T47D (cell line): ENCODE results near the gene TPSB2.

Source experiments
- DNase-seq, 2 experiments: peaks; one replicate each; pipeline versions ENCODE4 v3.0.0 to v3.0.0-alpha.2; 2011 to 2012; ENCODE audit warnings: low read depth in 1 of 2, low spot score in 1 of 2
- JUND ChIP-seq: IDR thresholded peaks from 2 replicates; pipeline ENCODE4 v1.6.1; 2012; ENCODE audit warnings: low read depth
- in situ Hi-C: cut with HindIII; loops from 2 replicates; pipeline ENCODE4 v1.10.0; 2016; ENCODE audit warnings: low sequenced_read_pairs, low pct_unique_long_range_greater_than_20kb

TPSB2 gene

DNA sequence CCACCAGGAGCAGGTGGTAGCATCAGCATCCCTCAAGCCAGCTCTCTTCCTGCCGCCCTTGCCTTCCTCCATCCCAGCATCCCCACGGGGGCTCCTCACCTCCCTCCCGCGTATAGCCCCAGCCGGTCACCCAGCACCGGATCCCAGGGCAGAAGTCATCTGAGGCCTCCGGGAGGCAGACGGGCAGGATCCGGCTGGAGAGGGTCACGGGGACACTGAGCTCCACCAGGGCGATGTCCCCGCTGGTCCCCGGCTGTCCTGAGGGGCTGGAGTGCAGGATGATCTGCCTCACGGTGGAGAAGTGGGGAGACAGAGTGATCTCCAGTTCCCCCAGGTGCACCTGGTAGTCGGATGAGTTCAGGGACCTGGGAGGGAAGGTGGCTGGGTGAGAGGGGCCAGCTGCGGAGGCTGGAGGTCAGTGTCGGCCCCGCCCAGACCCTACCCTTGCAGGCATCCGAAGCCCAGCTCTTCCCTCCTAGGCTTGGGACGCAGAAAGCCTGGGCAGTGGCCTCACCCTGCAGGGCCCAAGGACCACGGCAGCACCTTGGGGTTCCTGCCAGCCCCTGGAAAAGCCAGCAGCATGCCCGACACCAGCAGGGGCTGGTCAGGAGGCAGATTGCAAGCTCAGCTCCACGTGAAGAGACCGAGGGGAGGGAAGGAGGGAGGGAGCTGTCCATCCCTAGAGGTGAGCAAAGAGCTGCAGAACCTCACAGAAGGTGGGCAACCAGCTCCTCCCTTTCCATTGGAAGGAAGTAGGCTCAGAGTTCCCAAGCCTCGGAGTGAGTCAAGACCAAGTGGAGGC, 7.2 kb downstream of the TPSB2 start:
- no peak for DNase-seq
- no peak for TF ChIP-seq JUND
- in situ Hi-C loops, result no loop called here

DNA sequence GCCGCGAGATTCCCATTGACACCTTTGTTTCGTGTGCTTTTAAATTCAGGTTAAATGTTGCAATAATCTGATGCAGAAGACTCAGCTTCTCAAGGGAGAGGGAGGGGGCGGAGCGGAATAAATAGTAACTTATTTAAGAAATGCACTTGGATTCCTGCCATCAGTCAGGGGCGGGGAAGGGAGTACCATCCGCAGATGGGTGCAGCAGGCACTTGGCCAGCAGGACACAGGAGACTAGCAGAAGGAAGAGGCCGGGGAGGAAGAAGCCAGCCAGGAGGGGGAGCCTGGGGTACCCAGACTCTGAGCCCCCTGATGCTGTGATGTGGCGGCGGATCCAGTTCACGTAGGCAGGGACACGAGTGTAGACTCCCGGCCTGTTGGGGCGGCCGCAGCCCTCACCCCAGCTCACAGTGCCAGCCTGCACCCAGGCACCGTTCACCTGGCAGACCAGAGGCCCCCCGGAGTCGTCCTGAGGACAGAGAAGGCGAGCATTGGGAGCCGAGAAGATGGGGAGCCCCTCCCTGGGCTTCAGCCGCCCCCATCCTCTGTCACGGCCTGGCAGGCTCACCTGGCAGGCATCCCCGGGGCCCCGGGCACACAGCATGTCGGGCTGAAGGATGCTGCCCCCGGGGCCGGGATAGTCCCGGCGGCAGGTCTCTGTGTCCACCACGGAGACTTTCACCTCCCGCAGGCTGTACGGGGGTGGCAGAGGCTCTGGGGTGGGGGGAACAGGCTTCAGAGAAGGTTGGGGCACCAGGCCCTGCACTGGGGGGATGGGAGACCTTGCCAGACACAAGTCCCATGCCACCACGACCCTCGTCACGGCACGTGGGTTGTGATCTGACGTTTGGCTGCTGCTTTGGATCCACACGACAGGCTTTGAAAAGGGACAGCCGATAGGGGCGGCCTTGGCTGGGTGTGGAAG, 8.1 kb downstream of the TPSB2 start:
- in situ Hi-C loops, result no loop called here

DNA sequence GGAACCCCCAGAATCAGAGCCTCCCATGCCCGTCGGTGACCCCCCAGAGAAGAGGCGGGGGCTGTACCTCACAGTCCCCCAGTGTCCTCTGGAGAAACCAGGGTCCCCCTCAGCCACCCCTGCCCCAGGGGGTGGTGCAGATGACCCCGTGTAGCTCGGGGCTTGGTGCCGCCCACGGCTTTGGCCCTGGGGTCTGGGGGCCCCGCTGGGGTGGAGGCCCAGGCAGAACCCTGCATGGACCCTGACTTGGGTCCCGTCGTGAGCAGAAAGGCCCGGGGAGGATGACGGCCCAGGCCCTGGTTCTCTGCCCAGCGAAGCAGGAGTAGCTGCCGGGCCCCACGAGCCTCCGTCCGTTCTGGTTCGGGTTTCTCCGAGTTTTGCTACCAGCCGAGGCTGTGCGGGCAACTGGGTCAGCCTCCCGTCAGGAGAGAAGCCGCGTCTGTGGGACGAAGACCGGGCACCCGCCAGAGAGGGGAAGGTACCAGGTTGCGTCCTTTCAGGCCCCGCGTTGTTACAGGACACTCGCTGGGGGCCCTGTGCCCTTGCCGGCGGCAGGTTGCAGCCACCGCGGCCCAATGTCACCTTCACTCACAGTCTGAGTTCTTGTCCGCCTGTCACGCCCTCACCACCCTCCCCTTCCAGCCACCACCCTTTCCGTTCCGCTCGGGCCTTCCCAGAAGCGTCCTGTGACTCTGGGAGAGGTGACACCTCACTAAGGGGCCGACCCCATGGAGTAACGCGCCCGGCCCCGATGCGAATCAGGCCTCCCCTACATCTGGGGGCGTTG, 8.9 kb downstream of the TPSB2 start:
- DNase-seq, result no peak
- no peak for TF ChIP-seq JUND
- in situ Hi-C loops, result no loop called here

More for the DNA sequence above, 8.1 kb downstream of the TPSB2 start:
- no peak for DNase-seq
- TF ChIP-seq JUND, result no peak

DNA sequence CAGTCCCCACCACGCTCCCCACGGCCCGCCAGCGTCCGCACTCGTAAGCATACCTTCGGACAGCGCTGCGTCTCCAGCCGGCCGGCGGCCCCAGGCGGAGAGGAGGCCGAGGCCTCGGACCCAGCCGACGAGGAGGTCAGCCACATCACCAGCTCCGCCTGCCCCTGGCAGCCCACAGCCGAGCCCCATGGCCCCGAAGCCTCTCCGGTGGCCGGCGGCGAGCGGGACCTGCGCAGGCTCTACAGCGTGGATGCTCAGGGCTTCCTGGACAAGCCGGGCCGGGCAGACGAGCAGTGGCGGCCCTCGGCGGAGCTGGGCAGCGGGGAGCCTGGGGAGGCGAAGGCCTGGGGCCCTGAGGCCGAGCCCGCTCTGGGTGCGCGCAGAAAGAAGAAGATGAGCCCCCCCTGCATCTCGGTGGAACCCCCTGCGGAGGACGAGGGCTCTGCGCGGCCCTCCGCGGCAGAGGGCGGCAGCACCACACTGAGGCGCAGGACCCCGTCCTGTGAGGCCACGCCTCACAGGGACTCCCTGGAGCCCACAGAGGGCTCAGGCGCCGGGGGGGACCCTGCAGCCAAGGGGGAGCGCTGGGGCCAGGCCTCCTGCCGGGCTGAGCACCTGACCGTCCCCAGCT, 9.8 kb downstream of the TPSB2 start:
- no peak for TF ChIP-seq JUND
- in situ Hi-C loops, result no loop called here
- DNase-seq, result no peak

GRCh38 chr16:1218930-1219611, 10.9 kb downstream of the TPSB2 start:
- in situ Hi-C loops, result no loop called here
- no peak for TF ChIP-seq JUND
- DNase-seq, result no peak

GRCh38 chr16:1218061-1218929, 11.7 kb downstream of the TPSB2 start:
- no peak for DNase-seq
- in situ Hi-C loops, result no loop called here
- TF ChIP-seq JUND, result no peak

DNA sequence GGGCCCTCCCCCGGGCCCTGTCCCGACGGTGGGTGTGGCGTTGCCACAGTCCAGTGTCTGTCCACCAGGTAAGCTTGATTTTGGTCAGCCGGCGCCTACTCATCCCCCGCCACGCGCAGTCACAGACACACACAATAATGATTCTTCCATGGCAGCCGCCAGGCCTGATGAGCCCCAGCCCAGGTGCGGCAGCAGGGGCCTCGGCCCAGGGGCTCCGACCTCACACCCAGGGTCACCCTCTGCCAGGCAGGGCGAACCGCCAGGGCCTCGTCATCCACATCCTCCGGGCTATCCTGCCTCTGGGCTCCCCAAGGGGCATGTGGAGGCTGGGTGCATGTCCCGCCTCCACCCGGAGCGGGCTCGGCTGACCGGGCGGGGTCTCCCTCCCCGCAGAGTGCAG, 12.5 kb downstream of the TPSB2 start:
- no peak for DNase-seq
- in situ Hi-C loops, result no loop called here
- TF ChIP-seq JUND, result no peak

GRCh38 chr16:1216681-1217400, 13.1 kb downstream of the TPSB2 start:
- DNase-seq, result no peak
- TF ChIP-seq JUND, result no peak
- in situ Hi-C loops, result no loop called here

DNA sequence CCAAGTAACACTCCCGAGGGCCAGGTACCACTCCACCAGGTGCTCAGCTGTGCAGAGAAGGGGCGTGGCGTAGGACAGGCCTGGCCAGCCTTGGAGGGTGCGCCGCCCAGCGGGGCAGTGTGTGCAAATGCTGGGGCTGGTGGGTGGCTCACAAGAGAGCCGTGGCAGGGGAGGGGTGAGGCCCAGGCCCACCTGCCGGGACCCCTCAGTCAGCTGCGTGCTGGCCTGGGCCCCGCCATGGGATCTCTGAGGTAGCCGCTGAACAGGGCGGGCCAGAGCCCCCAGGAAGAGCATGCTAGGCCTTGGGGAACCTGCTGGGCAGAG, 13.7 kb downstream of the TPSB2 start:
- in situ Hi-C loops, result no loop called here
- no peak for DNase-seq
- TF ChIP-seq JUND, result no peak

DNA sequence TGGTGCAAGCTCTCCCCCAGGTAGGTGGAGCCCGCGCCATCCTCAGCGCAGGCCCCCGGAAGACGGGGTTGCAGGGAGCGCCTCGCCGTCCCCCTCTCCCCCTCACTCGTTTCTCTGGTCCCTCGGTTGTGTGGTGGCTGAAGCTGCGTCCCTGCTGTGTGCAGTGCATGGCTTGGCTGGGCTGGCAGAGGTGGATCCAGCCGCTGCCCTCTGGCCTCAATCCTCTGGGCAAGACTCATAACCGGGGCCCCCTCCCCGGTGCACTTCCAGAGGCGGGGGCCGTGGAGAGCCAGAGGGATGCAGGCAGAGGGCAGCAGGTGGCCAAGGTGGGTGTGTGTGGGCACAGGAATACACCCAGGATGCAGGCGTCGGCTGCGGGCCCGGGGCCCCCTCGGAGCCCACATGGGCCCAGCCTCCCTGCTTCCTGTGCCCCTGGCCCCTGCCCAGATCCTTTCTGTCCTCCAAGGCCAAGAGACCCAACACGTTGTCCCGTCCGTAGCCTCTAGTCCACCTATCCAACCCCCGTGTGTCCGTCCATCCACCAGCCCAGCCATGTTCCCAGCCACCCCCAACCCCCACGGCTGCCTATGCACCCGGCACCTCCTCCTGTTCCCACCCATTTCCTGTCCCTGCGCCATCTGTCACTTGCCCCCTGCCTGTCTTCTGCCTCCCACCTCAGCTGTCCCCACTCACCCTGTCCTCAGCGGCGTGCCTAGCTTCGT, 14.2 kb downstream of the TPSB2 start:
- in situ Hi-C loops, result no loop called here
- DNase-seq, result no peak
- no peak for TF ChIP-seq JUND
